ENCODE results near the gene RPL29. TPM values are rescaled to one million over a fixed set of nuclear protein-coding genes. Genes with fewer than 3 reads are reported as not detected.
A peak's percentile ranks its signal among the peaks of the same experiment; 100 is the strongest.

RPL29 gene
- total and polyA plus RNA-seq, 7 donors, result 1,247 to 2,993 (median 2,094) TPM

DNA sequence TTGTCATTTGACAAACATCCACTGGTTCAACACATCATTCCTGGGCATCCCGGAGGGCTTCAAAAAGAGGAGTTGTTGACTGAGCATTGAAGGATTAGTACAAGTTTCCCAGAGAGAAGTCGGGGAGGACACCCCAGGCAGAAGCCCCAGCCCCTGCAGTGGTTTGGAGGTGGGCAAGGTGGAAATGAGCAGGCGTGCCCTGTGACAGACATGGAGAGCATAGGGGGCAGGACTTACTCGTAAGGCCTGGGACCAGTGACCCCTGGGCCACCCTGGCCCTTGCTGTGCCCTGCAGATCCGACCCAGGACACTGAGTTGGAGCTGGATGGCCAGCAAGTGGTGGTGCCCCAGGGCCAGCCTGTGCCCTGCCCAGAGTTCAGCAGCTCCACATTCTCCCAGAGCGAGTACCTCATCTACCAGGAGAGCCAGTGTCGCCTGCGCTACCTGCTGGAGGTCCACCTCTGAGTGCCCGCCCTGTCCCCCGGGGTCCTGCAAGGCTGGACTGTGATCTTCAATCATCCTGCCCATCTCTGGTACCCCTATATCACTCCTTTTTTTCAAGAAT is 47.6 kb downstream of the RPL29 start:
- H3K4me3 ChIP-seq, result no peak overlapping the region
- H3K4me1 ChIP-seq, result peaks cover 0 to 5% (median 4%) of the 10 kb centered on the region in 4 donors
- H3K36me3 ChIP-seq, result peaks cover 0 to 45% (median 3%) of the 10 kb centered on the region in 4 donors
- TF ChIP-seq POLR2A (IDR thresholded peaks at IDR 0.05) (no peak), EP300 (IDR thresholded peaks at IDR 0.05) (no peak), POLR2AphosphoS5 (IDR thresholded peaks at IDR 0.05) (no peak)
- TF ChIP-seq, protein P1, sequence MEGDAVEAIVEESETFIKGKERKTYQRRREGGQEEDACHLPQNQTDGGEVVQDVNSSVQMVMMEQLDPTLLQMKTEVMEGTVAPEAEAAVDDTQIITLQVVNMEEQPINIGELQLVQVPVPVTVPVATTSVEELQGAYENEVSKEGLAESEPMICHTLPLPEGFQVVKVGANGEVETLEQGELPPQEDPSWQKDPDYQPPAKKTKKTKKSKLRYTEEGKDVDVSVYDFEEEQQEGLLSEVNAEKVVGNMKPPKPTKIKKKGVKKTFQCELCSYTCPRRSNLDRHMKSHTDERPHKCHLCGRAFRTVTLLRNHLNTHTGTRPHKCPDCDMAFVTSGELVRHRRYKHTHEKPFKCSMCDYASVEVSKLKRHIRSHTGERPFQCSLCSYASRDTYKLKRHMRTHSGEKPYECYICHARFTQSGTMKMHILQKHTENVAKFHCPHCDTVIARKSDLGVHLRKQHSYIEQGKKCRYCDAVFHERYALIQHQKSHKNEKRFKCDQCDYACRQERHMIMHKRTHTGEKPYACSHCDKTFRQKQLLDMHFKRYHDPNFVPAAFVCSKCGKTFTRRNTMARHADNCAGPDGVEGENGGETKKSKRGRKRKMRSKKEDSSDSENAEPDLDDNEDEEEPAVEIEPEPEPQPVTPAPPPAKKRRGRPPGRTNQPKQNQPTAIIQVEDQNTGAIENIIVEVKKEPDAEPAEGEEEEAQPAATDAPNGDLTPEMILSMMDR (IDR thresholded peaks at IDR 0.05), result no peak
- DNase-seq, result no peak
- no peak overlapping the region for H3K27ac ChIP-seq
- no peaks in the 10 kb centered on the region for H3K9me3 ChIP-seq
- WGBS, 2 donors, result 92 to 94% methylated on average over 10 of the region's 10 CpGs
- intact Hi-C loops (cut with DNase I), result loop anchor here (10.0 kb wide), 1 partner anchor 453 kb away; no protein-coding TSS in a partner anchor
- no peaks in the 10 kb centered on the region for H3K27me3 ChIP-seq

DNA sequence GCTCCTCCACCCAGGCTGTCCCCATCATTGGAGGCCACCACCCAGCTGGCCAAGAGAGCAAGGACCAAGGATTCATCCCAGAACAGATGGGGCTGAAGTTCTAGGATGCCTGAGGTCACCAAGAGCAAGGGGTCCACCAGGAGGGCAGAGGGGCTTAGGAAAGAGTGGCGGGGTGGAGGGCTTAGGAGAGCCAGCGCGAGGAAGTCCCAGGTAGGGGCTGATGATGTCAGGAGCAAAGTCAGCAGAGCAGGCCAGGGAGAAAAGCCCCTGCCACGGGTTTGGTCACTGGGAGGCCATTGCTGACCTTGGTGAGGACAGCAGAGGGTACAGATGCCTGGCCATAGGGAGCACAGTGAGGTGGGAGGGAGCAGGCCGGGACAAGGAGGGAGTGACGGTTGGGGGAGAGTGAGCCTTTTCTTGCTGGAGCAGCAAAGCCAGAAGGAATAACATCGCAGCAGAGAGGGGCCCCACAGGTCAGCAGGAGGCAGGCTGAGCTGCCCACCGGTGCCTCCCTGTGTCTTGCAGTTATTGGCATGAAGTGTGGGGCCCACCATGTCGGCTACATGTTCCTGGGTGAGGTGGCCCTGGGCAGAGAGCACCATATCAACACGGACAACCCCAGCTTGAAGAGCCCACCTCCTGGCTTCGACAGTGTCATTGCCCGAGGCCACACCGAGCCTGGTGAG is 48.3 kb downstream of the RPL29 start:
- WGBS, 2 donors, result 85 to 87% methylated on average over 13 of the region's 13 CpGs
- no peaks in the 10 kb centered on the region for H3K27me3 ChIP-seq
- H3K27ac ChIP-seq, result no peak overlapping the region
- TF ChIP-seq POLR2A (IDR thresholded peaks at IDR 0.05) (no peak), EP300 (IDR thresholded peaks at IDR 0.05) (no peak), POLR2AphosphoS5 (IDR thresholded peaks at IDR 0.05) (no peak)
- TF ChIP-seq, protein P1 (IDR thresholded peaks at IDR 0.05), result no peak
- intact Hi-C loops (cut with DNase I), result loop anchor here (10.0 kb wide), 1 partner anchor 453 kb away; no protein-coding TSS in a partner anchor
- H3K9me3 ChIP-seq, result no peaks in the 10 kb centered on the region
- peaks cover 0 to 12% (median 12%) of the 10 kb centered on the region in 4 donors for H3K4me1 ChIP-seq
- peaks cover 0 to 45% (median 3%) of the 10 kb centered on the region in 4 donors for H3K36me3 ChIP-seq
- H3K4me3 ChIP-seq, result no peak overlapping the region
- DNase-seq, result peak; percentile 57

DNA sequence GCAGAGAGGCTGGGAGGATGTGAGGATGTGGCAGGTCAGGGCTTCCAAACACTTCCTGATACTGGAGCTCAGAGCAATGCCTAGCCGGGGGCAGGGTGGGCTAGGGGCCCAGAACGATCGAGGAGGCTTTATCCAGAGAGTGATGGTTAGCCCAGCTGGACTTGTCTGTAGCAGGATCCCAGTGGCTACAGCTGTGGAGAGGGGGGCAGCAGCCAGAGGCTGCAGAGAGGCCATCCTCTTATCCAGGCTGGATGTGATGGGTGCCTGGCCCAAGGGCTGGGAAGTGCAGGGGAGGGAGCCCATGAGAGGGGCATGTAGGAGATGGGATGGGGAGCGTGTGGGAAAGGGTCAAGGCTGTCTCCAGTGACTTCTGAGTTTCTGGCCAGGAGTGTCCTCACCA is 48.9 kb downstream of the RPL29 start:
- peak; percentile 47 for DNase-seq
- TF ChIP-seq, protein P1 (IDR thresholded peaks at IDR 0.05), result no peak
- peaks cover 0 to 45% (median 3%) of the 10 kb centered on the region in 4 donors for H3K36me3 ChIP-seq

DNA sequence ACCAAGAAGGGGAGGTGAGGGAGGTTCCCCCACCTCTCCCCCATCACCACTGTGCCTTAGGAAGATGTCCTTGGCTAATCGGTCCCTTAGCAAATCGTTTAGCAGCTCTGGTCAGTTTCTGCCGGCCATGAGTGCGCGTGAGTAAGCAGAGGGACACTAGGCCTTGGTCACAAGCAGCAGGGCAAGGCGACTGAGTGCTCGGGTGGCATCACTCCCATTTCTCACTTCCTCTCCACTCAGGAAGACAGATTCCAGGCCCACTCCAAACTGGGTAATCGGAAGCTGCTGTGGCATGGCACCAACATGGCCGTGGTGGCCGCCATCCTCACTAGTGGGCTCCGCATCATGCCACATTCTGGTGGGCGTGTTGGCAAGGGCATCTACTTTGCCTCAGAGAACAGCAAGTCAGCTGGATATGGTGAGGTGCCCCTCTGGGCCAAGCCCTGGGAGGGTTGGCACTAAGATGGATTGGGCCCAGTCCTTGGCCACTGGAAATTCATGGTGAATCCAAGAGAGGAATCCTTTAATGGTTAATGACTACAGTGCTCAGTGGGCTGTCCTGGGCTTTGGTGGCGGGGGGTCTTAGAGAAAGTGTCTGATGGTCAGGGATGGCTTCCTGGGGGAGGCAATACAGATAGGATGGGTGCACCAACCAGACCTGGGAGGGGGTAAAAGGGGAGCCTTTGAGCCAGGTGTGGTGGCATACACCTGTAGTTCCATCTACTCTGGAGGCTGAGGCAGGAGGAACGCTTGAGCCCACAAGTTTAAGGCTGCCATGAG is 49.6 kb downstream of the RPL29 start:
- no peak overlapping the region for H3K4me3 ChIP-seq
- peak; percentile 55 for DNase-seq
- 96% methylated on average over 14 of the region's 14 CpGs for WGBS, 2 donors
- no peak overlapping the region for H3K27ac ChIP-seq
- no peaks in the 10 kb centered on the region for H3K9me3 ChIP-seq
- H3K36me3 ChIP-seq, result peaks cover 0 to 45% (median 3%) of the 10 kb centered on the region in 4 donors
- H3K27me3 ChIP-seq, result no peaks in the 10 kb centered on the region
- H3K4me1 ChIP-seq, result peaks cover 0 to 20% (median 18%) of the 10 kb centered on the region in 4 donors
- TF ChIP-seq EP300 (IDR thresholded peaks at IDR 0.05) (no peak), POLR2AphosphoS5 (IDR thresholded peaks at IDR 0.05) (no peak), POLR2A (IDR thresholded peaks at IDR 0.05) (no peak)
- TF ChIP-seq, protein P1 (IDR thresholded peaks at IDR 0.05), result no peak
- intact Hi-C loops (cut with DNase I), result loop anchor here (10.0 kb wide), 1 partner anchor 451 kb away; no protein-coding TSS in a partner anchor

More for the DNA sequence above, 48.9 kb downstream of the RPL29 start:
- 74 to 88% methylated on average over 4 of the region's 4 CpGs for WGBS, 2 donors
- Histone ChIP-seq H3K4me3 (no peak overlapping the region), H3K9me3 (no peaks in the 10 kb centered on the region), H3K27ac (no peak overlapping the region), H3K27me3 (no peaks in the 10 kb centered on the region), H3K4me1 (peaks cover 0 to 15% (median 14%) of the 10 kb centered on the region in 4 donors)
- intact Hi-C loops (cut with DNase I), result loop anchor here (10.0 kb wide), 1 partner anchor 452 kb away; no protein-coding TSS in a partner anchor

All from sigmoid colon (tissue), 7 donors.